IMR-90 (cell line): ENCODE measurements around the gene SMARCA4. TPM values are rescaled to one million over a fixed set of nuclear protein-coding genes. Genes with fewer than 3 reads are reported as not detected.

ENCODE experiments used
- ATAC-seq: fragments of 200-7000 bp; cut with Tn5 transposase; 2 replicates; pipeline ENCODE4 v1.9.1; 2020; ENCODE audit warnings: low read depth, mild to moderate bottlenecking, moderate library complexity
- BruUV-seq: library from RNA; stranded (reverse); fragments of 400-500 nt; replicated peaks from 2 replicates; lab custom pipeline; 2021; lab: Mats Ljungman, UMichigan
- CTCF ChIA-PET: fragments of 300-600 bp; formaldehyde crosslinking; extraction: SDS; loops from one replicate; lab custom pipeline; 2021; ENCODE audit warnings: antibody characterized with exemption; lab: Yijun Ruan, JAX
- POLR2A ChIA-PET: fragments of 300-600 bp; sonication (Branson Sonifier 250); formaldehyde crosslinking; loops from one replicate; lab custom pipeline; 2022; ENCODE audit warnings: antibody characterized with exemption; ENCODE audit not compliant: unreplicated experiment; lab: Charles Lee
- DNase-seq: peaks from one replicate; pipeline ENCODE4 v3.0.0; 2013
- H2AFZ ChIP-seq: replicated peaks from 2 replicates; pipeline ENCODE3; 2013; ENCODE audit warnings: low read length, mild to moderate bottlenecking; ENCODE audit not compliant: poor library complexity
- H2AK5ac ChIP-seq: 2 replicates; pipeline ENCODE4 v1.6.1; 2013; ENCODE audit warnings: low read depth, low read length, inconsistent platforms
- H2AK9ac ChIP-seq: replicated peaks from 2 replicates; pipeline ENCODE3; 2013; ENCODE audit warnings: mild to moderate bottlenecking, low read depth, low read length, moderate library complexity; ENCODE audit not compliant: poor library complexity
- H2BK120ac ChIP-seq: 2 replicates; pipeline ENCODE4 v1.6.1; 2013; ENCODE audit warnings: low read depth, low read length, inconsistent platforms
- H2BK15ac ChIP-seq: 3 replicates; pipeline ENCODE4 v1.6.1; 2013; ENCODE audit warnings: low read depth, low read length, inconsistent platforms
- H2BK20ac ChIP-seq: 2 replicates; pipeline ENCODE4 v1.6.1; 2013; ENCODE audit warnings: low read depth, mild to moderate bottlenecking, inconsistent platforms, low read length, moderate library complexity
- H2BK5ac ChIP-seq: 2 replicates; pipeline ENCODE4 v1.6.1; 2013; ENCODE audit warnings: mild to moderate bottlenecking, low read depth, low read length, inconsistent platforms; ENCODE audit not compliant: poor library complexity, severe bottlenecking
- H3K14ac ChIP-seq: replicated peaks from 2 replicates; pipeline ENCODE4 v1.6.1; 2013; ENCODE audit warnings: low read depth, low read length, inconsistent platforms
- H3K18ac ChIP-seq: 2 replicates; pipeline ENCODE4 v1.6.1; 2013; ENCODE audit warnings: low read depth, low read length, control low read depth
- H3K23ac ChIP-seq: 2 replicates; pipeline ENCODE4 v1.6.1; 2013; ENCODE audit warnings: low read depth, low read length, inconsistent platforms
- H3K27ac ChIP-seq: 2 replicates; pipeline ENCODE4 v1.5.1; 2013; ENCODE audit warnings: mild to moderate bottlenecking, control low read depth, low read length; ENCODE audit not compliant: insufficient read depth
- H3K27me3 ChIP-seq: 2 replicates; pipeline ENCODE4 v1.6.1; 2013; ENCODE audit warnings: low read length; ENCODE audit not compliant: control insufficient read depth, insufficient read depth
- H3K36me3 ChIP-seq: 2 replicates; pipeline ENCODE4 v1.6.1; 2013; ENCODE audit warnings: low read length, mixed read lengths; ENCODE audit not compliant: control insufficient read depth, insufficient read depth
- H3K4ac ChIP-seq: 2 replicates; pipeline ENCODE4 v1.6.1; 2013; ENCODE audit warnings: low read depth, low read length, inconsistent platforms
- H3K4me1 ChIP-seq: 2 replicates; pipeline ENCODE4 v1.6.1; 2013; ENCODE audit warnings: low read length, mixed read lengths; ENCODE audit not compliant: control insufficient read depth, insufficient read depth
- H3K4me2 ChIP-seq: 2 replicates; pipeline ENCODE4 v1.6.1; 2013; ENCODE audit warnings: low read depth, mild to moderate bottlenecking, control low read depth, low read length, moderate library complexity
- H3K4me3 ChIP-seq: 2 replicates; pipeline ENCODE4 v1.5.1; 2013; ENCODE audit warnings: low read depth, mild to moderate bottlenecking, control low read depth, low read length, moderate library complexity; ENCODE audit not compliant: insufficient read depth
- H3K56ac ChIP-seq: 2 replicates; pipeline ENCODE4 v1.6.1; 2013; ENCODE audit warnings: low read length, inconsistent platforms; ENCODE audit not compliant: insufficient read depth; ENCODE audit errors: extremely low read depth
- H3K79me1 ChIP-seq, 2 experiments: 2 replicates each; pipeline ENCODE4 v1.6.1; 2013; ENCODE audit warnings: low read length in 2 of 2, inconsistent platforms in 1 of 2, low read depth in 1 of 2
- H3K9ac ChIP-seq: 2 replicates; pipeline ENCODE4 v1.6.1; 2013; ENCODE audit warnings: low read depth, low read length, control low read depth
- H3K9me1 ChIP-seq: 2 replicates; pipeline ENCODE4 v1.6.1; 2013; ENCODE audit warnings: low read length, inconsistent platforms; ENCODE audit not compliant: insufficient read depth
- H3K9me3 ChIP-seq: 2 replicates; pipeline ENCODE4 v1.6.1; 2013; ENCODE audit warnings: low read length; ENCODE audit not compliant: control insufficient read depth, insufficient read depth
- H4K20me1 ChIP-seq: 2 replicates; pipeline ENCODE4 v1.6.1; 2013; ENCODE audit warnings: low read length, inconsistent platforms; ENCODE audit not compliant: insufficient read depth
- H4K5ac ChIP-seq: 2 replicates; pipeline ENCODE4 v1.6.1; 2013; ENCODE audit warnings: mild to moderate bottlenecking, low read depth, low read length, control low read depth
- H4K8ac ChIP-seq, 2 experiments: 2 replicates each; pipeline ENCODE4 v1.6.1; 2013; ENCODE audit warnings: low read depth in 2 of 2, low read length in 2 of 2, control low read depth in 1 of 2, inconsistent platforms in 1 of 2
- H4K91ac ChIP-seq: 2 replicates; pipeline ENCODE4 v1.6.1; 2013; ENCODE audit warnings: low read depth, low read length, inconsistent platforms; ENCODE audit not compliant: insufficient read depth
- CEBPB ChIP-seq: IDR thresholded peaks from 2 replicates; pipeline ENCODE4 v1.6.1; 2012; ENCODE audit warnings: low read depth, low read length, improper control_type of control experiment
- CHD1 ChIP-seq: IDR thresholded peaks from 2 replicates; pipeline ENCODE4 v1.6.1; 2012; ENCODE audit warnings: low read depth, low read length, improper control_type of control experiment
- MAFK ChIP-seq: IDR thresholded peaks from 2 replicates; pipeline ENCODE4 v1.6.1; 2012; ENCODE audit warnings: low read depth, low read length, improper control_type of control experiment
- MAZ ChIP-seq: IDR thresholded peaks from 2 replicates; pipeline ENCODE4 v1.6.1; 2012; ENCODE audit warnings: low read depth, mild to moderate bottlenecking, low read length, improper control_type of control experiment, moderate library complexity, borderline replicate concordance
- NFE2L2 ChIP-seq: fragments of 150-350 bp; IDR thresholded peaks from 2 replicates; pipeline ENCODE4 v1.6.1; 2016; ENCODE audit warnings: low read depth, mild to moderate bottlenecking, low read length
- RAD21 ChIP-seq: IDR thresholded peaks from 2 replicates; pipeline ENCODE4 v1.6.1; 2012; ENCODE audit warnings: low read length, improper control_type of control experiment
- RFX5 ChIP-seq: IDR thresholded peaks from 2 replicates; pipeline ENCODE4 v1.8.0; 2012; ENCODE audit warnings: low read depth, mild to moderate bottlenecking, low read length, moderate library complexity
- SMC3 ChIP-seq: fragments of 150-350 bp; IDR thresholded peaks from 2 replicates; pipeline ENCODE4 v1.6.1; 2016; ENCODE audit warnings: low read depth, mild to moderate bottlenecking, antibody characterized with exemption, low read length, moderate library complexity
- WGBS, 2 experiments: methylation state at CpG; one replicate each; pipeline versions ENCODE4 v1.1.5 to v1.1.7; 2013; ENCODE audit warnings: missing lambda C conversion rate in 2 of 2; ENCODE audit not compliant: insufficient read length in 1 of 2; ENCODE audit errors: extremely low coverage in 2 of 2; 5-methylcytosine and 5-hydroxymethylcytosine counted together
- dilution Hi-C: fragments of 300-500 bp; cut with HindIII; formaldehyde crosslinking; loops from one replicate; pipeline ENCODE4 v1.14.3; 2018; ENCODE audit warnings: low sequenced_read_pairs; ENCODE audit not compliant: unreplicated experiment
- in situ Hi-C: fragments of 300-500 bp; cut with MboI; formaldehyde crosslinking; loops from 3 replicates; pipeline ENCODE4 v1.14.3; 2019; ENCODE audit warnings: low sequenced_read_pairs, inconsistent platforms, mixed read lengths
- intact Hi-C: fragments of 100-400 bp; cut with micrococcal nuclease; formaldehyde crosslinking; loops from 2 replicates; pipeline ENCODE4 v1.10.0; 2022
- polyA plus RNA-seq, 3 experiments: library from polyadenylated mRNA; depleted of rRNA; stranded (reverse); fragments of >200 nt; gene quantifications; 2 replicates each; pipeline ENCODE4 v1.2.3, GENCODE V29; 2012; ENCODE audit warnings: low replicate concordance in 1 of 3
- total RNA-seq: library from RNA; depleted of rRNA; stranded (reverse); fragments of >200 nt; gene quantifications from 2 replicates; pipeline ENCODE4 v1.2.3, GENCODE V29; 2012

Gene SMARCA4
- total and polyA plus RNA-seq, 2 of the 4 experiments (the other 2 are of a cell fraction) = 41.4 to 85.6 TPM

GRCh38 chr19:11018763-11019162 is 57.9 kb downstream of the SMARCA4 start:
- Histone ChIP-seq H4K8ac (no peak overlapping the region), H4K91ac (no peak overlapping the region), H3K56ac (no peak overlapping the region), H3K36me3 (peaks cover 87% of the 10 kb centered on the region), H2BK20ac (no peak overlapping the region), H2BK120ac (no peak overlapping the region), H3K9ac (no peak overlapping the region), H3K9me3 (no peaks in the 10 kb centered on the region), H2AK5ac (no peak overlapping the region), H3K18ac (no peak overlapping the region), H3K79me1 (peaks cover 4 to 12% of the 10 kb centered on the region in 2 experiments; a peak in 2 of 4 replicates), H3K23ac (no peak overlapping the region), H2AFZ (no peak overlapping the region), H3K4ac (no peak overlapping the region), H3K9me1 (no peaks in the 10 kb centered on the region), H2AK9ac (no peak overlapping the region), H3K27ac (no peak overlapping the region), H4K5ac (no peak overlapping the region), H3K27me3 (no peaks in the 10 kb centered on the region), H2BK15ac (no peak overlapping the region), H4K20me1 (no peaks in the 10 kb centered on the region; the same call in 1 of the 2 replicates), H3K14ac (no peak overlapping the region), H3K4me1 (no peaks in the 10 kb centered on the region), H2BK5ac (no peak overlapping the region), H3K4me3 (no peak overlapping the region), H3K4me2 (no peak overlapping the region)
- TF ChIP-seq MAFK (no peak), RAD21 (no peak), CEBPB (no peak), NFE2L2 (no peak), MAZ (no peak), CHD1 (no peak), SMC3 (no peak), RFX5 (no peak)
- intact Hi-C loops (no loop called here), dilution Hi-C loops (no loop called here), in situ Hi-C loops (no loop called here)
- POLR2A ChIA-PET = no interaction called here
- CTCF ChIA-PET = no interaction called here
- no TSS peak for BruUV-seq
- ATAC-seq = no peak
- WGBS, 2 experiments = 97% methylated on average over 12 of the region's 13 CpGs; no CpG with 5 or more reads in 1 of the 2 experiments
- DNase-seq = no peak
